A549 treated with CORT108297 at 1 μM for 4 hours (cell line): ENCODE results near the gene TXLNA. TPM values are rescaled to one million over a fixed set of nuclear protein-coding genes. Genes with fewer than 3 reads are reported as not detected.

Source experiments
- total RNA-seq: library from RNA; stranded (reverse); fragments of 200-300 nt; extraction: Qiagen RNA extraction; gene quantifications from 5 replicates; pipeline ENCODE4 v1.2.3, GENCODE V29; 2022

TXLNA gene
- total RNA-seq: 26.8 to 31.9 TPM (median 28.5 TPM) in 5 replicates

DNA sequence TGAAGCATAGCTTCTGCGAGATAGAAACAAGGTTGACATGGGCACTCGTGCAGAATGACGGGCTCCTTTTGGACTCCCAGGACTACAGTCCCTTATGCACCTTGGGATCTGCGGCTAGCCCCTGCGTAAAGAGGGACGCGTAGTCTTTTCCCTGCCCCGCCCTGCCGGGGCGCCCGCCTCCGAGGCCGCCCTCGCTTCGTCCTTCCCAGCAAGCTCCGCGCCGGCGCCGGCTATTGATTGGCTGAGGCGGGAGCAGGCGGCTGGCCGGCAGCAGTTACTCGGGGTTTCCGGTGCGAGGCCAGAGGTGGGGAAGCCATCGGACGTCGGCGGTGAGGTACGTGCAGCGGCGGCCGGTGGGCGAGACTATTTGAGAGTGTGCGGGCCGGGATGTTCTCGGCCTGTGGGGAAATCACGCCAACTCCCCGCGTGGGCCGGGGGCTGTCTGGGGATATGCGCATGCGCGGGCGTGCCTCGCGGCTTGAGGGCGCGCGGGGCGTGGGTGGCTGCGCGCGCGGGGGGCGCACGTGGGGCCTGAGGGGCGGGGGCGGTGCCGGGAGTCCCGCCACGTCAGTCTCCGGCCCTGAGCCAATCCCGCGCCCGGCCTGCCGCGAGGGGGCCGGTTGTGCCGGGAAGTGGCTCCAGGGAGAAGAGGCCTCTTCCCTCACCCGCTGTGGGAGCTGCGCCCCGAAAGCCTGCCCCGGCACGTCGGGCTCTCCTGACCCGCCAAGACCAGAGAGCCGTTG lies at the start of gene TXLNA:
TSS of gene TXLNA (plus strand) at position 233 of the 743 bp plus-strand sequence. CDS start 671 bp downstream, outside the sequence.

DNA sequence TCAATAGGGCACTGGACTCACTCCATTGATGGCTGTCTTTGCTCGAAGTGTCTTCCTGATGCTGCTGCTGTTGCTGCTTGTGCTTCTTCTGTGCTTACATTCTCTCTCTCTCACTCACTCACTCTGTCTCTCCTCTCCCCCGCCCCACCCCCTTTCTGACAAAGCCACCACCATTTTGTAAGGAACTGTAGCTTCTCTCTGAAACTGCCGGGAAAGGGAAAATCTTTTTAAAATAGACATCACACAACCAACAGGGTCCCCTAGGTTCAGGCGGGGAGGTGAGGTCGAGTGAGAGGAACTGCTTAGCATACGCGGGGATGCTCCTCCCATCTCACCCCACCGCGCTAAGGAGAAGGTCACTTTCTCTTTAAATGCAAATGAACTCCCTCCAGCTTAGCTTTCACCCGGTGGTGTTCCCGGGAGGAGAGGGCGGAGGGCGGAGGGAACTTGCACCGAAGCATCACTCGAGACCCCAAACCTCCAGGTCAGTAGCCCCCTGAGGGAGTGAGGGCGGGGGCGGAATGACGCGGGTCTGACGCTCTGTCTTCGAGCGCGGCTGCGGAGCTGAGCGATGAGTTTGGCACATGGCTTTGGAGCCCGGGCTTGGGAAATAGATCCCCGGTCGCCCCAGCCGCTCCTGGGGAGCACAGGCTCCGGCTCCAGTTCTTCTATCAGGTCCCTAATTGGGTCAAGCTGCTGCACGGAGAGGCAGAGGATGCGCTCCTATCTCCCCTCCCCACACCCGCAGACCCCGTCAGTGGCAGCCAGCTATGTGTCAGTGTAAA lies 20.9 kb downstream of the TXLNA start, which contains the start of gene CCDC28B:
TSS of gene CCDC28B (plus strand) at position 370 of the 785 bp plus-strand sequence. CDS start 1,341 bp downstream, outside the sequence.

DNA sequence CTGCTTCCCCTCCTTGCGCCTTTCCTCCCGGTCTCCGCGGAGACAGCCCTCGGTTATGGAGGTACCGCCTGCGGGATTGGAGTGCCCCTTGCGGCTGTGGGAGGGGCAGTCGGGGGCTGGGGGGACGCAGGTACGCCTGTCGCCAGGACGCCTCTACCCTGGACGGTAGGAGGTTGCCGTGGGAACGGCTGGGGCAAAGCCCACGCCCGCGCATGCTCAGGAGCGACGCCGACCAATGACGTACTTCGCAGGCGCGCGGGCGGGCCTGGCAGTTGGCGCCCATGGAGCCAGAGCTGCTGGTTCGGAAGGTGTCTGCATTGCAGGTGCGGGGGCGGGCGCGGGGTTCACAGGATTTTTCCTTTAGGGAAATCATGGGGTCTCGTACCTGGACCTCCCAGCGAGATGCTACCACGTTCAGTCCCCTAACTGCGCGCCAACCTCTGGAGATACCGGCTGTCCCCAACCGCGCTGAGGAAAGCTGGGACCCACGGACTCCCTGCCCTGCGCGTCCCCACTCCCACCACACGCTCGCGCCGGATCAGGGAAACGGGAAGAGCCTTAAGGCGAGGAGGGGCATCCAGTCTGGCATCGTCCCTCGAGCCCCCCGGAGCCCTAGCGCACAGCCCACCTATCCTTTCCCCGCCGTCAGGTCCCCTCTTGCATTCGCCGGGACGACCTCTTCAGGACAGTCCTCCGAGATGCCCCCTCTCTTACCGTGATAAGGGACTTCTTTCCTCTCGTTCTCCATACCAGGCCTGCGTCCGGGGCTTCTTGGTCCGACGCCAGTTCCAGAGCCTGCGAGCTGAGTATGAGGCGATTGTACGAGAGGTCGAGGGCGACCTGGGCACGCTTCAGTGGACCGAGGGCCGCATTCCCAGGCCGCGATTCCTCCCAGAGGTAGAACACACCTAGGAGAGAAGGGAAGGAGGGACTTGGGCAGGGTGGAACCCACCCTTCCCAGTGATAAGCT lies 26.2 kb downstream of the TXLNA start, which contains the start of gene IQCC:
TSS of gene IQCC (plus strand) at position 271 of the 970 bp plus-strand sequence. CDS start at position 282, 11 bp downstream.

DNA sequence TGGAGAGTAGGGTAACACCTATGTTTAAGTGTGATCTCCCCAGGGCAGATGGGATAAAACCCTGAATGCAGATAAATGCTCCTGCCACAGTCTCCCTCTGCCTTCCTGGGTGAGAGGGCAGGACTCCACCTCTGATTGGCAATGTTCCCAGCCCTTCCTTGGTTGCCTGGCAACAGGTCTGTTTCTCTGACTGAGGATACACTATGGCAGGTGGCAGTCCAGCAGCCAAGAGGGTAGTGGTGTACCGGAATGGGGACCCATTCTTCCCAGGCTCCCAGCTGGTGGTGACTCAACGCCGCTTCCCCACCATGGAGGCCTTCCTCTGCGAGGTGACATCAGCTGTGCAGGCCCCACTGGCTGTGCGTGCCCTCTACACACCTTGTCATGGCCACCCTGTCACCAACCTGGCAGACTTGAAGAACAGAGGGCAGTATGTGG lies 29.4 kb downstream of the TXLNA start, which contains the start of gene DCDC2B:
TSS of gene DCDC2B (plus strand) at position 199 of the 438 bp plus-strand sequence. CDS start at position 204, 5 bp downstream.

DNA sequence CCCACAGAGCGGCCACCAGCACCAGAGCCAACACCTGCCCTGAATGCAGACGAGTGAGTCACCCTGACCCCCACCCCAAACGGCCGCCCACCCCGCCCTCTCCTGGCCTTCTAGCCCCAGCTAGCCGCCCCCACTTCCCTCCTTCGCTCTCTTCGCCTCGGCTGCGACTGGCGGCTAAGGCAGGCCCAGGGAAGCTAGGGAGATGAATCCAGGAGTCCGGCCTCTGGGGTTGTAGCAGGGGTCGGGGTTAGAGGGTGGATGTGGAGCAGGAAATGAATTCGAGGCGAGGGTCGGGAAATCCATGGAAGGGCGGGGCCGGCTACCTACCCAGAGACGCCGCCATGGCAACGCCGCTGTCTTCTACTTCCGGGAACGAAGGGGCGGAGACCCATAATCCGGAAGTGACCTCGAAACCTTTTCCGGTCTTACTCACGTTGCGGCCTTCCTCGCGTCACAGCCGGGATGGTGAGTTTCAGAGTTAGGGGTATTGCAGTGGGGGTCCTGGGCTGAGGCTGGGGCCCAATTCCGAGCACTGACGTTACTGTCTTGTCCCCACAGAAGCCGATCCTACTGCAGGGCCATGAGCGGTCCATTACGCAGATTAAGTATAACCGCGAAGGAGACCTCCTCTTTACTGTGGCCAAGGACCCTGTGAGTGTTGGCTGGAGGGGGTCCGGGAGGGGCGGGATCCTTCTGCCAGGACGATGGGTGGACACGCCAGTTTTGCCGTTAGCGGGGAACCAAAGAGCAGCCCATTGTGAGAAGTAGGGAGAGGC lies 42.7 kb downstream of the TXLNA start, which contains the start of the genes EIF3I and TMEM234:
TSS of gene EIF3I (plus strand) at position 428 of the 776 bp plus-strand sequence. CDS start at position 463, 35 bp downstream.
TSS of gene TMEM234 (minus strand) at position 374 of the 776 bp plus-strand sequence. CDS start at position 343, 31 bp downstream.

DNA sequence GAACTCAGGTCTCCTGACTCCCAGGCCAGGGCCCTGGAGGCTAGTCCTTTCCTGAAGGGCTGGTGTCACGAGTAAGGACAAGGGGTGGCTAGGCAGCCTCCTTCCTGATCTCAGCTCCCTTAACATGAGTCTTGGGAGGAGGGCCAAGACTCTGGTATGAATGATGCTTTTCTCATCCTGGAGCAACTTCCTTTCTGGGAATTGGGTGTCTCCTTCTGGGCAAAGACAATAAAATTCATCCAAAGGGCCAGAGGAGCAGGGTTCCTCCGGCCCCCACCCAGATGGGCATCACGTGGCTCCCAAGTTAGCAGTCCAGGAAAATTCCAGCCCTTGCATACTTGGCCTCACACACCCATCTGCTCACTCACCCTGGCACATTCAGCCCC lies 67.4 kb downstream of the TXLNA start, which contains the start of gene FAM167B:
TSS of gene FAM167B (plus strand) at position 335 of the 386 bp plus-strand sequence. CDS start 200 bp downstream, outside the sequence.

Other genes starting within 250 kb of the TXLNA start
- gene PTP4A2, start 241.3 kb upstream of the TXLNA start, total RNA-seq: 176 to 209 TPM (median 186 TPM) in 5 replicates
- gene KHDRBS1, start 165.8 kb upstream of the TXLNA start, total RNA-seq: 122 to 139 TPM (median 130 TPM) in 5 replicates
- 8.7 to 14.1 TPM (median 12.9 TPM) in 5 replicates for gene TMEM39B, start 106.7 kb upstream of the TXLNA start, total RNA-seq
- 14.3 to 18.2 TPM (median 15.1 TPM) in 5 replicates for gene KPNA6, start 71.6 kb upstream of the TXLNA start, total RNA-seq
- gene CCDC28B, start 20.9 kb downstream of the TXLNA start, total RNA-seq: 1.8 to 2.6 TPM (median 2.4 TPM) in 5 replicates
- gene IQCC, start 26.0 kb downstream of the TXLNA start, total RNA-seq: 1.4 to 2.4 TPM (median 1.9 TPM) in 5 replicates
- not detected in 5 replicates for gene DCDC2B, start 29.4 kb downstream of the TXLNA start, total RNA-seq
- 7.7 to 10.5 TPM (median 9.7 TPM) in 5 replicates for gene TMEM234, start 42.7 kb downstream of the TXLNA start, total RNA-seq
- 269 to 284 TPM (median 278 TPM) in 5 replicates for gene EIF3I, start 42.7 kb downstream of the TXLNA start, total RNA-seq
- 0.44 to 0.87 TPM (median 0.66 TPM) in 5 replicates for gene FAM167B, start 67.5 kb downstream of the TXLNA start, total RNA-seq
- 0.16 TPM in 1 of 5 replicates, not detected in the others for gene LCK, start 71.6 kb downstream of the TXLNA start, total RNA-seq
- gene HDAC1, start 112.4 kb downstream of the TXLNA start, total RNA-seq: 53.0 to 60.3 TPM (median 56.2 TPM) in 5 replicates
- gene MARCKSL1, start 156.6 kb downstream of the TXLNA start, total RNA-seq: 57.0 to 77.4 TPM (median 72.1 TPM) in 5 replicates
- 2.3 to 4.4 TPM (median 3.8 TPM) in 5 replicates for gene FAM229A, start 182.8 kb downstream of the TXLNA start, total RNA-seq
- gene TSSK3, start 182.9 kb downstream of the TXLNA start, total RNA-seq: 0.07 to 0.11 TPM in 2 of 5 replicates, not detected in the others
- 19.1 to 22.7 TPM (median 22.3 TPM) in 5 replicates for gene BSDC1, start 214.8 kb downstream of the TXLNA start, total RNA-seq